Chondrocyte (in vitro differentiated cells): ENCODE data around the gene PATE4. TPM values are rescaled to one million over a fixed set of nuclear protein-coding genes. Genes with fewer than 3 reads are reported as not detected.
"Not testable (repeated sequence)": the region's sequence is repeated elsewhere in the genome, so short reads cannot be mapped to it uniquely, and the experiment has no call there.

Source experiments
- DNase-seq: peaks from one replicate; pipeline ENCODE4 v3.0.0; 2021; ENCODE audit warnings: mixed read lengths, low spot score
- H3K27ac Mint-ChIP-seq: one replicate; pipeline ENCODE4 v1.8.0; 2021; ENCODE audit warnings: mild to moderate bottlenecking, moderate library complexity, mixed read lengths; ENCODE audit not compliant: unreplicated experiment
- H3K27me3 Mint-ChIP-seq: 2 replicates; pipeline ENCODE4 v1.8.0; 2021; ENCODE audit warnings: low read depth, mixed read lengths
- H3K36me3 Mint-ChIP-seq: 2 replicates; pipeline ENCODE4 v1.8.0; 2021; ENCODE audit warnings: low read depth, mixed read lengths
- H3K4me1 Mint-ChIP-seq: 2 replicates; pipeline ENCODE4 v1.8.0; 2021; ENCODE audit warnings: low read depth, mild to moderate bottlenecking, mixed read lengths
- H3K4me3 Mint-ChIP-seq: one replicate; pipeline ENCODE4 v1.8.0; 2021; ENCODE audit warnings: mild to moderate bottlenecking, moderate library complexity, mixed read lengths; ENCODE audit not compliant: unreplicated experiment
- H3K9me3 Mint-ChIP-seq: 2 replicates; pipeline ENCODE4 v1.8.0; 2021; ENCODE audit warnings: low read depth, mixed read lengths
- total RNA-seq: library from RNA; stranded (reverse); gene quantifications from 3 replicates; pipeline ENCODE4 v1.2.1, GENCODE V29; 2021
- TF ChIP-seq, protein P1 (sequence below): fragments of 200-600 bp; sonication (generic); IDR thresholded peaks from 2 replicates; pipeline ENCODE4 v1.5.0; 2021; ENCODE audit warnings: antibody characterized with exemption, mild to moderate bottlenecking, moderate library complexity

The PATE4 gene
- total RNA-seq, 1 donor from 2014 or later: not detected

DNA sequence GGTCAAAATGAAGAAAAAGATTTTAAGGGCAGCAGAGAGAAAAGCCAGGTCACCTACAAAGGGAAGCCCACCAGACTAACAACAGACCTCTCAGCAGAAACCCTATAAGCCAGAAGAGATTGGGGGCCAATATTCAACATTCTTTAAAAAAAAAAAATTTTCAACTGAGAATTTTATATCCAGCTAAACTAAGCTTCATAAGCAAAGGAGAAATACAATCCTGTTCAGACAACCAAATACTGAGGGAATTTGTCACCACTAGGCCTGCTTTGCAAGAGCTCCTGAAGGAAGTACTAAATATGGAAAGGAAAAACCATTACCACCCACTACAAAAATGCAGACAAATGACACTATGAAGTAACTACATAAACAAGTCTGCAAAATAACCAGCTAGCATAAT, 13.1 kb downstream of the PATE4 start:
- TF ChIP-seq, protein P1, sequence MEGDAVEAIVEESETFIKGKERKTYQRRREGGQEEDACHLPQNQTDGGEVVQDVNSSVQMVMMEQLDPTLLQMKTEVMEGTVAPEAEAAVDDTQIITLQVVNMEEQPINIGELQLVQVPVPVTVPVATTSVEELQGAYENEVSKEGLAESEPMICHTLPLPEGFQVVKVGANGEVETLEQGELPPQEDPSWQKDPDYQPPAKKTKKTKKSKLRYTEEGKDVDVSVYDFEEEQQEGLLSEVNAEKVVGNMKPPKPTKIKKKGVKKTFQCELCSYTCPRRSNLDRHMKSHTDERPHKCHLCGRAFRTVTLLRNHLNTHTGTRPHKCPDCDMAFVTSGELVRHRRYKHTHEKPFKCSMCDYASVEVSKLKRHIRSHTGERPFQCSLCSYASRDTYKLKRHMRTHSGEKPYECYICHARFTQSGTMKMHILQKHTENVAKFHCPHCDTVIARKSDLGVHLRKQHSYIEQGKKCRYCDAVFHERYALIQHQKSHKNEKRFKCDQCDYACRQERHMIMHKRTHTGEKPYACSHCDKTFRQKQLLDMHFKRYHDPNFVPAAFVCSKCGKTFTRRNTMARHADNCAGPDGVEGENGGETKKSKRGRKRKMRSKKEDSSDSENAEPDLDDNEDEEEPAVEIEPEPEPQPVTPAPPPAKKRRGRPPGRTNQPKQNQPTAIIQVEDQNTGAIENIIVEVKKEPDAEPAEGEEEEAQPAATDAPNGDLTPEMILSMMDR: no peak
- H3K27me3 Mint-ChIP-seq: peaks cover 4% of the 10 kb centered on the region
- H3K9me3 Mint-ChIP-seq: peaks cover 25% of the 10 kb centered on the region
- peaks cover 13% of the 10 kb centered on the region for H3K36me3 Mint-ChIP-seq
- DNase-seq: no peak
- H3K27ac Mint-ChIP-seq: no peak overlapping the region
- H3K4me3 Mint-ChIP-seq: no peak overlapping the region
- no peaks in the 10 kb centered on the region for H3K4me1 Mint-ChIP-seq

DNA sequence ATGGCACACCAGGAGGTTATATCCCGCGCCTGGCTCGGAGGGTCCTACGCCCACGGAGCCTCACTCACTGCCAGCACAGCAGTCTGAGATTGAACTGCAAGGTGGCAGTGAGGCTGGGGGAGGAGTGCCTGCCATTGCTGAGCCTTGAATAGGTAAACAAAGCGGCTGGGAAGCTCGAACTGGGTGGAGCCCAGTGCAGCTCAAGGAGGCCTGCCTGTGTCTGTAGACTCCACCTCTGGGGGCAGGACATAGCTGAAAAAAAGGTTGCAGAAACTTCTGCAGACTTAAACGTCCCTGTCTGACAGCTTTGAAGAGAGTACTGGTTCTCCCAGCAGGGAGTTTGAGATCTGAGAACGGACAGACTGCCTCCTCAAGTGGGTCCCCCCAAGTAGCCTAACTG, 24.6 kb downstream of the PATE4 start:
- peaks cover 27% of the 10 kb centered on the region for H3K9me3 Mint-ChIP-seq
- not testable (repeated sequence) for H3K4me3 Mint-ChIP-seq, DNase-seq, H3K36me3 Mint-ChIP-seq, H3K4me1 Mint-ChIP-seq, H3K27ac Mint-ChIP-seq
- H3K27me3 Mint-ChIP-seq: peaks cover 47% of the 10 kb centered on the region

DNA sequence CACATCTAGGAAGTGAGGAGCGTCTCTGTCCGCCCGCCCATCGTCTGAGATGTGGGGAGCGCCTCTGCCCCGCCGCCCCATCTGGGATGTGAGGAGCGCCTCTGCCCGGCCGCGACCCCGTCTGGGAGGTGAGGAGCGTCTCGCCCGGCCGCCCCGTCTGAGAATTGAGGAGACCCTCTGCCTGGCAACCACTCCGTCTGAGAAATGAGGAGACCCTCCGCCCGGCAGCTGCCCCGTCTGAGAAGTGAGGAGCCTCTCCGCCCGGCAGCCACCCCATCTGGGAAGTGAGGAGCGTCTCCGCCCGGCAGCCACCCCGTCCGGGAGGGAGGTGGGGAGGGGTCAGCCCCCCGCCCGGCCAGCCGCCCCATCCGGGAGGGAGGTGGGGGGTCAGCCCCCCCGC, 29.7 kb downstream of the PATE4 start:
- not testable (repeated sequence) for H3K4me3 Mint-ChIP-seq, H3K36me3 Mint-ChIP-seq, H3K4me1 Mint-ChIP-seq, H3K27ac Mint-ChIP-seq, DNase-seq
- H3K9me3 Mint-ChIP-seq: peaks cover 18% of the 10 kb centered on the region
- peaks cover 26% of the 10 kb centered on the region for H3K27me3 Mint-ChIP-seq

DNA sequence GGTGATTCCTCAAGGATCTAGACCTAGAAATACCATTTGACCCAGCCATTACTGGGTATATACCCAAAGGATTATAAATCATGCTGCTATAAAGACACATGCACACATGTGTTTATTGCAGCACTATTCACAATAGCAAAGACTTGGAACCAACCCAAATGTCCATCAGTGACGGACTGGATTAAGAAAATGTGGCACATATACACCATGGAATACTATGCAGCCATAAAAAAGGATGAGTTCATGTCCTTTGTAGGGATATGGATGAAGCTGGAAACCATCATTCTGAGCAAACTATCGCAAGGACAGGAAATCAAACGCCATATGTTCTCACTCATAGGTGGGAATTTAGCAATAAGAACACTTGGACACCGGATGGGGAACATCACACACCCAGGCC, 32.2 kb downstream of the PATE4 start:
- peaks cover 19% of the 10 kb centered on the region for H3K27me3 Mint-ChIP-seq
- H3K4me1 Mint-ChIP-seq, H3K4me3 Mint-ChIP-seq, H3K36me3 Mint-ChIP-seq, H3K9me3 Mint-ChIP-seq, DNase-seq, H3K27ac Mint-ChIP-seq: not testable (repeated sequence)

DNA sequence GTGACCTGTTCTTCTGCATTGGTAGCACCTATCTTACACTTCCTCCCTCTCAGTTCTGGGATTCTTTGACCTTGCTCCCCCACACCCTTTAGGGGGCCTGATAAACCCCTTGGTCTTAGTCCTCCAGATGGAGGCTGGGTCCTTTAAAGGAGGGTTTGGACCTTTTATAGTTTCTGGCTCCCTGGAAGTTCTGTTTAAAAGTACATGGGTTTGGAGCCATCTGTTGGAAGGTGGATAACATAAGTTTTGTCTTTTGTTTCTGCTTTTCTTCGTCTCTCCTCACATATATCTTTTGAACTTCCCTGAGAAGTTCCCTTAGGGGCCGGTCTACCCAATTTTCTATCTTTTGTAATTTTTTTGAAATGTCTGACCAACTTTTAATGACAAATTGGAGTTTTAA, 36.4 kb downstream of the PATE4 start:
- no peaks in the 10 kb centered on the region for H3K9me3 Mint-ChIP-seq
- H3K27me3 Mint-ChIP-seq: peaks cover 14% of the 10 kb centered on the region
- H3K36me3 Mint-ChIP-seq: no peaks in the 10 kb centered on the region
- H3K27ac Mint-ChIP-seq: no peak overlapping the region
- TF ChIP-seq, protein P1: peak; percentile 35
- no peak for DNase-seq
- no peak overlapping the region for H3K4me3 Mint-ChIP-seq
- peaks cover 3% of the 10 kb centered on the region for H3K4me1 Mint-ChIP-seq

DNA sequence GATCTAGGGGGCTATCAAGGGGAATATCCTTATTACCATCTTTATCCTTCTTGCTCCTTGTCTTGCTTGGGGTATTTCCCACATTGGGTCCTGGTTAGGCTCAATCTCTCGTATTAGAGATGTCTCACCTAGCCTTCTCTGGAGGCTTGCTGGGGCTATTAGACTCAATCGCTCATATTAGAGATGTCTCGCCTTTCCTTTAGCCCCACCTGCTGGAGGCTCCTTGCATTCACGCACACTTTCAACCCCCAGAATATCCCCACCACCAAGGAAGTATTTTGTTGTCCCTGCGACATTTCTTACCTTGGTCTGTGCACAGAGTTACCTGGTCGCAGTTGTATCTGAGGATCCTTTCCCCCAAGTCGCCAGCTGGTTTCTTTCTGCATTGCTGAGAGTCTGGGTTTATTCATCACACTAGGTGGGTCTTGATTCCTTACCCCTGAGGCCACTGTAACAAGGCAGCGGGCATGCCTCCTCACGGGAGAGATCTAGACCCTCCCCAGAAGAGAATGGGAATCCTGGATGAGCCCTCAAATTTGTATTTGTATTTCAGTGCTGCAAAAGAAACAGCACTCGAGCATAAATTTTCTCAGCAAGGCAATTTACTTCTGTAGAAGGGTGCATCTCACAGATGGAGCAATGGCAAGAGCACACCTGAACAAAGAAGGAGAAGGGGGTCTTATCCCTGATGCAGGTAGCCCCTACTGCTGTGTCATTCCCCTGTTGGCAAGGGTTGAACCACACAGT, 38.4 kb downstream of the PATE4 start:
- Mint-ChIP-seq H3K9me3 (no peaks in the 10 kb centered on the region), H3K27ac (no peak overlapping the region), H3K27me3 (peaks cover 13% of the 10 kb centered on the region), H3K4me3 (no peak overlapping the region), H3K4me1 (peaks cover 5% of the 10 kb centered on the region), H3K36me3 (no peaks in the 10 kb centered on the region)
- DNase-seq: no peak
- TF ChIP-seq, protein P1: peak; percentile 79

DNA sequence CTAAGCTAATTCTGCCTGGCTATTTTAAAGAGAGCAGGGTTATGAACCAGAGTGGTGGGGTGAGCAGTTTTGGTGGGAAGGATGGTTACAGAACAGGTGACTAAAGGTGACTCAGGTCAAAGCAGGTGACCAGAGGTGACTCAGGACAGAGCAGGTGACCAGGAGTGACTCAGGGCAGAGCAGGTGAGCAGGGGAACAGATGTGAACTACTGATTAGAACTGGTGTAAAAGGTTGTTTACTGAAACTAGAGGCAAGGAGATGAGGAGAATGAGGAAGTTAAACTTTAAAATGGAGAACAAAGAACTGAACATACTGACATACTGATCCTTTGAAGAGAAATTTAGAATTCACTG, 39.0 kb downstream of the PATE4 start:
- no peaks in the 10 kb centered on the region for H3K36me3 Mint-ChIP-seq
- no peak overlapping the region for H3K27ac Mint-ChIP-seq
- no peak for DNase-seq
- peaks cover 5% of the 10 kb centered on the region for H3K4me1 Mint-ChIP-seq
- TF ChIP-seq, protein P1: no peak
- no peaks in the 10 kb centered on the region for H3K9me3 Mint-ChIP-seq
- H3K4me3 Mint-ChIP-seq: no peak overlapping the region
- H3K27me3 Mint-ChIP-seq: peaks cover 14% of the 10 kb centered on the region
